Renal cortical epithelial cell (primary cell): ENCODE results near the gene CDC7. TPM values are rescaled to one million over a fixed set of nuclear protein-coding genes. Genes with fewer than 3 reads are reported as not detected.
"Not testable (repeated sequence)": the region's sequence is repeated elsewhere in the genome, so short reads cannot be mapped to it uniquely, and the experiment has no call there.

ENCODE experiments used
- DNase-seq: peaks from one replicate; pipeline ENCODE4 v3.0.0-alpha.2; 2011; ENCODE audit warnings: low read depth
- total RNA-seq: library from RNA; depleted of rRNA; stranded (reverse); fragments of >200 nt; gene quantifications from 2 replicates; pipeline ENCODE4 v1.2.3, GENCODE V29; 2014

CDC7 gene
- total RNA-seq = 4.7 and 6.1 TPM in 2 replicates

DNA sequence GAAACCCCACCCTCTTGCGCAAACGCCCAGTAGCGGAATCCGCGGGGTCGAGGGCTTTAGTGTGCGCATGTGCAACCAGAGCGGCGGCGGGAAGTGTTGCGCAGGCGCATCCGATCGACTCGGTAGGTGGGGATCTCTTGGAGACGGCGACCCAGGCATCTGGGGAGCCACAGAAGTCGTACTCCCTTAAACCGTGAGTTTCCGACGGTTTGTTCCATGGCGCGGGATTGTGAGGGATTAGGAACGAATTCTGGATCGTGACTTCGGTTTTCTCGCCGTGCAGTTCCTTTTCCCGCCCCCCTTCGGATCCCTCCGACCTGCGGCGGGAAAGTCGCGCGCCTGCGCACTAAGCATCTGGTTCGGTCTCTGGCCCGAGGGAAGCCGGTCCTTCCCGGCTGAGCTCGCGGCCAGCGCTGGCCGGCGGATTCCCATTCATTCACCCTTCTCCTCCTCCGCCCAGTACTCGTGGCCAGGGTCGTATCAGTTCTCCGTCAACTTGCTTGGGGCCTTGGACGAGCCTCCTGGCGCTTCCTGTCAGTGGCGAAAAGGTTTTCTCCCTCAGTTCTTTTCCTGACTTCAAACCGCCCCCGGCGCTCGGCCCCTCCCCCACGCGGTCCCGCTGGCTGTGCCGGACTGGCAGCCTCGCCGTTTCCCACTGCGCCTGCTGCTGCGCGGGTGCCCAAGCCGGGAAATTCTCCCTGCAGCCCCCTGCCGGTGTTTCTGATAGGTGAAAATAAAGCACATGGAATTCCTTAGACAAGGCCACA is at the start of gene CDC7:
Gene CDC7 (plus strand): TSS at position 96 of the 767 bp plus-strand sequence. CDS start 866 bp downstream, outside the sequence.
- peak; percentile 80 for DNase-seq

DNA sequence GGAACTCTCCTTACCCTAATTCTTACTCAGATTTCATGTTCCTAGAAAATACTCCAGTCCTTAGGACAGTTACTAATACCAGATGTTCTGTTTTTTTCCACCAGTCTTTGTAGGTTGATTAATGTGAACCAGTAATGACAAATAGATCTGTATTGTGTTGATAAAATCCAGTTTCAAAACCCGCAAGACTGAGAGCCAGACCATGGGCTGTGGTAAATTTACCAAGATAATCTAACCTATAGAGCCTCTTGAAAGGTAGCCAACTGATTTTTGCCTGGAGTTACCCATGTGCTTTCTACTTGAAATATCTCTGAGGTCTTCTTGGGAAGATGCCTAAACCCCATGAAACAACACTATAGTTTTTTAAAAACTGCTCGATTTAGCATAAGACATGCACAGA is 46.5 kb upstream of the CDC7 start:
- no peak for DNase-seq

DNA sequence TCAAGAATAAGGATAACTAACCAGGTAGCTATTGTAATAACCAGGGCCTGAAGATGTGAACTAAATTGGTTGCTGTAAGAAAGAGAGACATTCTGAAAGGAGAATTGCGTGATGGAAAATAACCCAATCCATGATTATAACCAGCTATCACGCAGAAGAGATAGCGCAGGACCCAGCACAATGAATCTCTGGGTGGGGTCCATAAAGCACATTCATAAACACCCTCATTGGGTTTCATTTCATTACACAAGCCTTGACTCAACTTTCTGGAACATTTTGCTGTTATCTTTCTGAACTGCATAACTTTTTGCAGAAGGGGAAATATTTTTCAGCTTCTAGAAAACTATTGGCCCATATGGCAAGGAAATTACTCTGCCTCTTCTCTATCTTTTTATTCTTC is 45.3 kb upstream of the CDC7 start:
- no peak for DNase-seq

DNA sequence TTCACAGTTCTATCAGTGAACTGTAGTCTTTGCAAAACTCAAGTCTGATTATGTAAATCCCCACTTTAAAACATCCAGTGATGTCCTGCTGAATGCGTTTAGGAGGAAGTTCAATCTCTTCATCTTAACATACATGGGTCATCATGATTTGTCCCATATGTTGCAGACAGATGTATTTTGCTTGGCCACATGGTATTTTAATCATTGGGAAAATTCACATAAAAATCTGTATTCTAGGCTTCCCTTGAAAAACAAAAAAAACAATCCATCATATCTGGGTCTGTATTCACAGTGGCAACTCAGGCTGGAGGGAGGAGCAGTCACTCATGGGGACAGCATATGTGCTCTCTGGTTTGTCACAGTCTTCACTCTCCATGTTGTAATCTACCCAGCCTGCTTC is 44.8 kb upstream of the CDC7 start:
- DNase-seq = no peak

DNA sequence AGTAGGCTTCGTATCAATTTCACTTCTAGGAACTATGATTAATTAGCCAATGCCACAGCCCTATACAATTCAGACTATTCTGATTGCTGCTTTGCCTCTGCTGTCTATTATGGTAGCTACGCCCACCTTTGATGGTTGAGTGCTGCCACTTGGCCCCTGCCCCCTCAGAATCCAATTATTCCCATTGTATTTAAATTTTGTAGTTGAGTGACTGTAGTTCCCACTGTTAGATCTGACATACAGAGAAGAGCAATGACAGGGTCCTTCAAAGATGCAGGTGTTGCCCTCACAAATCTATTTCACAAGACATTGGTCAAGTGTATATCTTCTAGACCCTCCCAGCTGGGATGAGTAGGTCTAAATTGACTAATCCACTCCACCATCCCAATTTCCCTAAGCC is 35.3 kb upstream of the CDC7 start:
- DNase-seq = not testable (repeated sequence)

DNA sequence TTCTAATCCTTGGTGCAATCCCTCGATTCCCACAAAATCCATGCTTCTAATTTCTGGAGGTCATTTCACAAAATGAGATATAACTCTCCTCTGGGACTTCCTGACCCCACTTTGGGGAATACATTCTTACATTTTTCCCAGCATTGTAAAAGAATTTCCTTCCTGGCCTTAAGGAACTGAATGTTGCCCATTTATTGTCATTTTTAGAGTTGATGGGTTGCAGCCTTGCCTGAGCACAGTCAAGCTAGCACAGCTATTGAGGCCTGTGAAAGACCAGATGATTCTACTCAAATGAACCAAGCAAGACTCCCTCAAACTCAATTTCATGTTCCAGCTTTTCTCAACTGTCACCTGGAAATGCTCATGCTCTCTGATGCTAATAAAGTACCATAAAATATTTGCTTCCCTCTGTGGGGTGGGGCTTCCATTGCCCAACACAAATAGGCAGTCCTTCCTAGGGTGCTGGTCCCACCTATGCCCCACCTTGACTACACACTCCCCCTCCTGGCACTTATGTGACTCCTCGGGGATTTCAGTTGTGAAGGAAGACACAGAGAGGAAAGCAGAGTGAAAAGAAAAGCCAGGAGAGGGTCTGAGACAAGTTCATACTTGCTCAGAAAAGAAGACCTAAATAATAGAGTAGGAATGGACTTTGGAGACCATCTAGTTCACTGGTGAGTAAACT is 24.0 kb upstream of the CDC7 start:
- DNase-seq = no peak

DNA sequence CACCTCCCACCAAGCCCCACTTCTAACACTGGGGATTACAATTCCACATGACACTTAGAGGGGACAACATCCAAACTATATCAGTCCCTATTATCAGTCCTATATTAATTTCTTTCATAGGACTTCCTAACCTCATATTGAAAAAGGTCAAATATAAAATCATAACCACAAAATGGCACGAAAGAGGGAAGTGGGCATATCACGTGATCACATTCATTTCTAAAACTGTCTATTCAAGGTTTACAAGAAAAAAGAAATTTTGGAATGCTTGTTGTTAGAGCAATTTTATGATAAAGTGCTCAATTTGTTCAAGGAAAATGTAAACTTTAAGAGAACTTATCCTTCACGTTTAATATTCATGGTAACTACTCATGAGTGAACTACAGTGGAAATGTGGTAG is 13.2 kb upstream of the CDC7 start:
- no peak for DNase-seq

DNA sequence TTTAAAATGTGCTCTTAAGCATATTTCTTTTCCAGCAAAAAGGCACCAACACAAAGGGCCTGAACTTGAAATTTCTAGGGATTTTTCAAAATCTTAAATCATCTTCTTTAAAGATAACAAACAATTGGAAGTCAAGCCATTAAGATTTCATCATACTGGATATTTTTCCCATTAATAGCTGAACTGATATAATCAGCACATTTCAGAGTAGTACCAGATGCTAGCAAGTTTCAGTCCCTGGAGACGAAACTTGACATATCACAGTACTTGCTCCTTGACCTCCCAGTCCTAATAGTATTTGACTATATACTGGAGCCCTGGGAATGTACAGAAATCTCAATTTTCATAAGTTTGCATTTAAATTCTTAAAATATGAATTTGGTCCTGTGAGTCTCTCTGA is 10.2 kb upstream of the CDC7 start:
- no peak for DNase-seq

DNA sequence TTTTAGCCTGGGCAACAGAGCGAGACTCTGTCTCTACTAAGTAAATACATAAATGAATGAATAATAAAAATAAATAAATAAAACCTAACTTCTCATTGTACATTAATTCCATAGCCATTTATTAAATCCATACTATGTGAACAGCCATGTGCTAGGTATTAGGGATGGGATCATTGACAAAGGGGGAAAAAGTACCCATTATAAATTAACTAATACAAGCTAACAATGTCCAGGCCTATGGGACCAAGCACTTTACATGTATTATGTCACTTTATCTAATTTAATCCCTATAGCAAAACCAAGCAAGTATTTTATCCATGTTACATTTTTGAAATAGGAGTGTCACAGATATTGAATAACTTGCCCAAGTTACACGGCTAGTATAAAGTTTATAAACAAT is 2.6 kb upstream of the CDC7 start:
- DNase-seq = no peak

DNA sequence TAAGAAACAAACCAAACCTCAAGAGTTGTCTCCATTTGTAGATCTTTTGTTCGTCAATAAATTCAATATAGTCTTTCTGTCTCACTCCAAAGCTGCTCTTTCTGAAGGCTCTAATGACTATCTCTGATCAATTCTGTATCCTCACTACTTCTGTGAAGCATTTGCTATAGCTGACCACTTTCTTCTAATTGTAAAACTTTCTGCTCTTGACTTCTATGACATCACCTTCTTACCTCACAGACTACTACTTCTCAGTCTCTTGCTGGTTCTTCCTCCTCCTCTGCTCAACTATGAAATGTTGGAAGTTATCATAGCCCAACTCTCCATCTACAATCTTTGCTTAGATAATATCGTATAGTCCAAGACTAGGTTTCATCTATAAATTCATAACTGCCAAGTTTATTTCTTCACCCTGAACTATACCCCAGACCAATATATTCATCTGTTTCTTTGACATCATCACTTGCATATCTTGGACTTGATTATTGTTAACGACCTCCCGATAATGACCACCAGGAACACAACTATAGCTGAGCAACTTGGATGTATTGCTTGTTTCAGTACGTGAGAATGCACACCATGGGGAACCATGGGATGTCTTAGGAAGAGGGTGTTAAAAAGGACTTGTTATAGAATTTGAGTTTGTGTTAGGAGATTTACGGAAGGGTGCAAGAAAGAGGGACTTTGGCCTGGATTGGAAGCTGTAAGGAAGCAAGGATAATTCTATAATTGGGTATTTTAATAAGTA is 2.0 kb upstream of the CDC7 start:
- DNase-seq = no peak

DNA sequence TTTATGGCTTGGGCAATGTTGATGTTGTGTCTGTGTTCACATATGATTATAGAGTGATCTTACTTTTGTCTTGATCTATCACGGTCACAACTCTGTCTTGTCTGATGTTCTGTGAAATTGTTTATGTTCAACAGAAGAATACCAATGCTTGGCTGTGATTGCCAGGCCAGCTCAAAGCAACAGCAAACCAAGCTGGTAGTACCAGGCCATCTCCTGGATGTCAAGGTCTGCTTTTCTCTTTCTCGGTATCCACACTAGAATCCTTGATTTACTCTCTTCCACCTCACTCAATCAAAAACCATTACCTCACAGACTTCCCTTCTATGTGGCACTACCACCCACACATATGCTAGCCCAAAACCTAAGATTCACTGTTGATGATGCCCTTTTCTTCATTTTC is 1.3 kb upstream of the CDC7 start:
- DNase-seq = no peak

DNA sequence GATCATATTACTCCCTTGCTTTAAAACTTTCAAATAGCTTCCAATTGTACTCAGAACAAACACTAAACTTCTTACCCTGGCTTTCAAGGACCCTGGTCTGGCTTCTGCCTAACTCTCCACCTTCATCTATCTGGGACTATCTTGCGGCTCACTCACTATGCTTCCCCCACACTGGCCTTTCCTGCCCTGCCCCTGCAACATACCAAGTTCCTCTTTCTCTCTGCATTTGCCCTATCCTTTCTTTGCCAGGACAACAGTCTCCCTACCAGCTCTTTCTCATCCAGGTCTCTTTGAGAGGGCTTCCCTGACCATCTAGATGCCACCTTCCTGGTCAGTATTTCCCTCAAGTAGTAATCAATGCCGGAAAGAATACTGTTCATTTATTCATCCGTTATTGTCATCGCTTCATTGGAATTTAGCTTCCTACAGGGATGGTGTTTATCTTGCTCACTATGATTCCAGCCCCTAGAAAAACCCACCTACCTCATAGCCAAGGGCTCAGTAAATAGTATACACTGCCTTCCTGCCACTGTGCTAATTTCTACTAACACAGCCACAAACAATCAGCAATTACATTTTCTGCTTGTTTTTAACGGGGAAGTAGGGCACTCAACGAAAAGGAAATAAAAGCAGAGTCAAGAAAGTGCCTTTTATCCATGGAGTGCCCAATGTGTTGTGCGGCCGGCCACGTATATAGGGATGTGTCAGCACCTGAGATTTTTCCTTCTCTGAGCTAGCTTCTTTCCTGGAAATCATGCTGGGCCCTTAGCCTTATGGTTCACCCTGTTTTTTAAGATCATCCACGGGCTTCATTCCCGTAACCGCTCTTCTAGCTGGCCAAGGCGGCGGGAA is 521 bp upstream of the CDC7 start:
- DNase-seq = no peak

DNA sequence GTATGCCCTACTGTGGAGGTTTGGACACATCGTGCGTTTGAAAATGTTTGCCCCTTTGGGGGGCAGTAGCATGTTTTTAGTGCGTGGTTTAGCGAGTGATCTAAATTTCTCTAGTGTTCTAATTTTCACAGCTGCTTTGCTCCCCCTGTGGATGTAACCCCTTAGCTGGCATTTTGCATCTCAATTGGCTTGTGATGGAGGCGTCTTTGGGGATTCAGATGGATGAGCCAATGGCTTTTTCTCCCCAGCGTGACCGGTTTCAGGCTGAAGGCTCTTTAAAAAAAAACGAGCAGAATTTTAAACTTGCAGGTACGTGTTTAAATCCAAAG is 836 bp downstream of the CDC7 start:
- DNase-seq = no peak

DNA sequence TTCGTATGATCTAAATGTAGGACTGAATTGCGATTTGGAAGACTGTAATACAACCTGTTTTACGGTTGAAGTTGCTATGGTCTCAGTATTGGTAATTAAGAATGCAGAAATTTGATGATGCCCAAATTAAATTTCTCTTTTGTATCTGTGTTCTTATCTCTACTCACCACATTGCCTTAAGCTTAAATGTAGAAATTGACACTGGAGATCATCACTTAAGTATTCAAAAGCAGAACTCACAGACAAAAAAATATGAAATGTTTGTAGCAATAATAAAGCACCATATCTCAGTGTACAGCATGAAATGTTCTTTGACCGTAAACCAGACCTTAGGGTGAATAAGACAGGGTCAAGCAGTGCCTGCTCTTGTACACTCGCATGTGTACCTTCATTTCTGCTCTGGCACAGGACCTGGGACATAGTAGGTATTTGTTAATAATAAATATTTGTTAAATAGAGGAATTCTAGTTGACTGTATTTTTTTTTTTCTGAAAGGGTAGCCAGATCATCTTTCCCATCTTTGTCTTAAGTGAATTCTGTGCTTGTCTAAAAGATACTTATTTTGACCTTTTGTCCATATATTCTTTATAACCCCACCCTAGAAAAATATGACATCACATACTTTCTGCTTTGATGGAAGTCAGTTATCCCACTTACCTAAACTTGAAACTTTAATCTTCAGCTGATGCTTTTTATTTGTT is 1.5 kb downstream of the CDC7 start:
- DNase-seq = no peak

DNA sequence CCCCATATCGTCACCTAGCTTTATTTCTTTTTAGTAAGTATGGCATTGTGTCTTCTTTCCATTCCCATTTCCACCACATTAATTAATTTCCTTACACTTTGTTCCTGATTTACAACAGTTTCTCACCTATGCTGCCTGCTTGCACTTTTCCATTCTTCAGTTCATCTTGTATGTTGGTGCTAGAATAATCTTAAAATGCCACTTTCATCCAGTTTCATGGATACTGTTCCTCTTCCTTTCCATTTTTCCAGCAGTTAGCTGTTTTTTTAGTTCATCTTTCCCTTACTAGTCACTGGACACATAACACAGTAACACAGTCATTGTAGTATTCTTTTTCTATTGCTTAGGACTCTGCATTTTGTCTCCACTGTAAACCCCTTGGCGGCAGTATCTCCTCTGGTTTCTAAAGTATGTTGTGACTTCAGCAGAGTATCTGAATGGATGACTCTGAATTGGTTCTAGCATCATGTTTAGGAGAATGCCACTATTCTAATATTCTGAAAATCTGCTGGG is 2.1 kb downstream of the CDC7 start:
- DNase-seq = peak; percentile 8

DNA sequence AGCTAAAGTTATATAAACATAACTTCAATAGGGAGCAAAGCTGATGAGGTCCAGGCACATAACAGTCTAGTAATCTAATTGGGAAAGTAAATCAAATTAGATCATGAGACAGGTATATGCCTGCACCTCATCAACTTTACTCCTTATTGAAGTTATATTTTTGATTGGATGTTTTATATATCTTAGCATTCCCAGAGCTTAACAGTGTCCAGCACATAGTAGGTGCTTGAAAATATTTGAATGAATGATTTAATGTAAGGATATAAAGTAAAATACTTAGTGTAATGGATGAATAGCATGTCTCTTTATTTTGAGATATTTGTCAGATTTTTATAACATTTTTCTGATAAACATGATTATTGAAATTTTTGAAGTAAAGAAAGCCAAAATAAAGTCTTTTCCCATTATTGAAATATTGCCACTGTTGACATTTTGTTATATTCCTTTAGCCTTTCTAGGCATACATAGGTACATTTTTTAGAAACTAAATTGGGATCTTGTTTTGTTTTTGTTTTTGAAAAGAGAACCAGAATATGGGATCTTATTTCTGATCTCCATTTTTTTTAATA is 2.8 kb downstream of the CDC7 start:
- no peak for DNase-seq

DNA sequence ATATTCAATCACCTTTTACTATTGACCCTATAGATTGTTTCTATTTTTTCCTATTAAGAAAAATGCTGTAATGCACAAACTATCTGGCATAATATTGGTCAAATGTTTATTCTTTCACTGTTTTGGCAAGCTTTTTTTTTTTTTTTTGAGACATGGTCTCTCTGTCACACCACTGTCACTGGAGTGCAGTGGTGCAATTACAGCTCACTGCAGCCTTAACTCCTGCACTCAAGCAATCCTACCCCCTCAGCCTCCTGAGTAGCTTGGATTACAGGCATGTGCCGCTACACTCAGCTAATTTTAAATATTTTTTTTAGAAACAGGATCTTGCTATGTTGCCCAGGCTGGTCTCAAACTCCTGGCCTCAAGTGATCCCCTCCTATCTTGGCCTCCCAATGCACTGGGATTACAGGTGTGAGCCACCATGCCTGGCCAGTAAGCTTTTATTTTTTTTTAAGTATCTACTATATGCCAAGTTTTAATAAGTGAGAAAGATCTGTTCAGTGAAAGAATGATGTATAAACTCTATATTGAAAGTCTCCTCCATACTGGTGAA is 3.4 kb downstream of the CDC7 start:
- no peak for DNase-seq

DNA sequence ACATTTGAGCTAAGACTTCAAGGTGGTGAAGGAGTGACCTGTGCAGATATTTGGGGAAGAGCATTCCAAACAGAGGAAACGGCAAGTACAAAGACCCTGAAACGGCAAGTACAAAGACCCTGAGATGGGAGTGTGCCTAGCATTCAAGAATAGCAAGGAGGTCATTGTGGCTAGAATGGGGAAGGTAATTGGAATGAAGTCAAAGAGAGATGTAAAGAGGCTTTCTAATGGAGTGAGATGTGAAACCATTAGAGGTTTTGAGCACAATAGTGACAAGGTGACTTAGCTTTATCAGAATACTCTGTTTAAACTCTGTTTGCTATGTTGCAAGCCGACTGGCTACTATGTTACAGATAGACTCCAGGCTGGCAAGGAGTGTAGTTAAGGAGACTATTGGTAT is 4.4 kb downstream of the CDC7 start:
- DNase-seq = no peak

DNA sequence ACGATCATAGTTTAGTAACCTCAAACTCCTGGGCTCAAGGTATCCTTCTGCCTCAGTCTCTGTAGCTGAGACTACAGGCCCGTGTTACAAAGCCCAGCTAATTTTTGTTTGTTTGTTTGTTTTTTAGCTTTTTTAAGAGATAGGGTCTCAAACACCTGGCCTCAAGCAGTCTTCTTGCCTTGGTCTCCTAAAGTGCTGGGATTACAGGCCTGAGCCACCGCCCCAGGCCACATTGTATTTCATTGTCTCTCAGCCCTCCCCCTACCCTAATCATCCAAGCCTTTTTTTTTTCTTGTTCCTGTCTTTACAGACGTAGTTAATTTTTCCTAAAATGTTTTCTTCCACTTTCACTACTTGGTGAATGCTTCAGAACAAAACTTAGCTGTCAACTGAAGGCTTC is 5.4 kb downstream of the CDC7 start:
- DNase-seq = no peak

DNA sequence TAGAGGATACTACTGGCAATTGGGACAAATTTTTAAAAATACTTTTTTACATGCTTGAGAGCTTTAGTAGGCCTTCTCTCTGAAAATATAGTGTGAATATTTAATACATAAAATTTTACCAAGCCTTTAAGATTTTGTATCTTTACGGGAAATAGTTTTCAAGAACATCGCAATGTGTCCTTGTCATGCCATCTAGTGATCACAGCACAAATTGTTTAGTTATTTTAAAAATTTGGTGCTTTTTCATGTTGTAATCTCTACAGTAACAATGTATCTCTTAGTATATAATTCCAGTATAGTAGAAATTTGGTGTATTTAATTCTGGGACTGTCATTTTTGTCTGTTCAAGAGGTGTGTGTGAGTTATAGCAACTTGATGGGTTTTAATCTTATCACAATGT is 6.7 kb downstream of the CDC7 start:
- DNase-seq = no peak

DNA sequence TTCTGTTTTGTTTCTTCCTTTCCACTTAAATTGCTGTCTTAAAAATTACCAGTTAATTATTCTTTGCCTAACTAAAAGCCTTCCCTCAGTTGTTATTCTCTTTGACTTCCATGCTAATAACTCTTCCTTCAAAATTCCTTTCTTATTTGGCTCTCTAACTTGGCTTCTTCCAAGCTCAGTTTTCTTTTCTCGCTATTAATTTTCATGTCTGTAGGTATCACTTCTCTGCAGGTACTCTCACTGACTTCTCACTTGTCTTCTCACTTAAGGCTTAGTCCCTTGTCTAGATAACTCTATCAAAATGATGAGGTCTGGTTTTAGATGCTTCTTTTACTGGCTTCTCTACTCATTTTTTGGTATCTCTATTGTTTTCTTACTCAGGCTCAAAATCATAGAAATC is 10.1 kb downstream of the CDC7 start:
- DNase-seq = no peak
